ENCODE results near the gene PCNP. TPM values are rescaled to one million over a fixed set of nuclear protein-coding genes. Genes with fewer than 3 reads are reported as not detected.

PCNP gene
- total and polyA plus RNA-seq, 9 of the 15 experiments (the other 6 are each of a cell fraction or from before 2014, with no cell fraction given) = 54.3 to 170 (median 150) TPM

DNA sequence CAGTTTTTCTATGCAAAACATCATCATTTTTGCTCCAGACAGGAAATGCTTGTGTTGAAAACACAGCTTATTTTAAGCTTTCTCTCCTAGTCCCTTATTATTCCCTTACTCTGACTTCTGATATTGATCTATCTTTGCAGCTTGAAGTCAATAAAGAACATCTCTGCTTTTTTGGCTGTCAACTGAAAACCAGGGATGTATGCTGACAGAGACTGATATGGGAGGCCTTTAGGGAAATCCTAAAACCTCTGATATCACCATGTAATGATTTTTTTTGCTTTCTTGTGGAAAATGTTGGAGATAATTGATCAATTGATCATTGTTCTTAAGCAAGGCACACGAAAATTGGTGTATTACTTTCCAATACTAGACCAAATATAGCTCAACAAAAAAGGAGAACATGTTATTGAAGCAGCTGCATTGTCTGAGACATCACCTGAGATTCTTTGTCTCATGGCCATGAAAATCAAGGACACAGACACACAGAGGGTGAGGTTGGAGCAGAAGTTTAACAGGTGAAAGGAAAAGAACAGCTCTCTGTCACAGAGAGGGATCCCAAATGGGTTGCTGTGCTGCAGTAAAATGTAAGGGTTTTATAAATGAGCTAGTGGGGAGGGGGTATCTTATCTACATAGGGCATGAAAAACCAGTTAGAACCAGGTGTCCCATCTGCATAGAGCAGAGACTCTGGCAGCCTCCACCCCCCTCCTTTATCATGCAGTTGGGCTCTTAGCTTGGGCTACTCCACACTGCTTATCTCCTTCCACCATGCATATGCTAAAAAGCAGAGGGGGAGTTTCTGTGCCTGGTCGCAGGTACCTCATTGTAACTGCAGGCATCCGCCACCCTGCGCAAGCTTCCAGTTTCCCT, 43.9 kb upstream of the PCNP start (continued):
- TF ChIP-seq, protein P1, sequence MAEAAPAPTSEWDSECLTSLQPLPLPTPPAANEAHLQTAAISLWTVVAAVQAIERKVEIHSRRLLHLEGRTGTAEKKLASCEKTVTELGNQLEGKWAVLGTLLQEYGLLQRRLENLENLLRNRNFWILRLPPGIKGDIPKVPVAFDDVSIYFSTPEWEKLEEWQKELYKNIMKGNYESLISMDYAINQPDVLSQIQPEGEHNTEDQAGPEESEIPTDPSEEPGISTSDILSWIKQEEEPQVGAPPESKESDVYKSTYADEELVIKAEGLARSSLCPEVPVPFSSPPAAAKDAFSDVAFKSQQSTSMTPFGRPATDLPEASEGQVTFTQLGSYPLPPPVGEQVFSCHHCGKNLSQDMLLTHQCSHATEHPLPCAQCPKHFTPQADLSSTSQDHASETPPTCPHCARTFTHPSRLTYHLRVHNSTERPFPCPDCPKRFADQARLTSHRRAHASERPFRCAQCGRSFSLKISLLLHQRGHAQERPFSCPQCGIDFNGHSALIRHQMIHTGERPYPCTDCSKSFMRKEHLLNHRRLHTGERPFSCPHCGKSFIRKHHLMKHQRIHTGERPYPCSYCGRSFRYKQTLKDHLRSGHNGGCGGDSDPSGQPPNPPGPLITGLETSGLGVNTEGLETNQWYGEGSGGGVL (CRISPR knock-in tag; IDR thresholded peaks at IDR 0.05) = no peak
- TF ChIP-seq TFAM (CRISPR knock-in tag; conservative IDR thresholded peaks at IDR 0.05) (no peak), RFX5 (IDR thresholded peaks at IDR 0.05; ENCODE audit: low read depth, low read length) (no peak), CGGBP1 (CRISPR knock-in tag; IDR thresholded peaks at IDR 0.05) (no peak), RFX7 (CRISPR knock-in tag; IDR thresholded peaks at IDR 0.05) (no peak), ETS2 (tag; IDR thresholded peaks at IDR 0.05; ENCODE audit: borderline replicate concordance, poor library complexity, severe bottlenecking) (no peak), ZNF75A (CRISPR knock-in tag; IDR thresholded peaks at IDR 0.05) (no peak), KDM1A (IDR thresholded peaks at IDR 0.05) (peak; percentile 80 to 87), ZBTB8A (IDR thresholded peaks at IDR 0.05; ENCODE audit: partially characterized antibody) (no peak), ARNT (IDR thresholded peaks at IDR 0.05) (peak; percentile 77; a peak in 1 of 4 replicates), ZNF785 (CRISPR knock-in tag; IDR thresholded peaks at IDR 0.05) (no peak), MEF2A (IDR thresholded peaks at IDR 0.05; ENCODE audit: control insufficient read depth, low read depth, low read length) (no peak), PURB (CRISPR knock-in tag; IDR thresholded peaks at IDR 0.05; ENCODE audit: low read depth) (no peak), NFE2 (IDR thresholded peaks at IDR 0.05; ENCODE audit: low read depth) (0 out of 2 replicates have a peak, but pooled peaks have one; percentile 17)
- TF ChIP-seq, protein P2, sequence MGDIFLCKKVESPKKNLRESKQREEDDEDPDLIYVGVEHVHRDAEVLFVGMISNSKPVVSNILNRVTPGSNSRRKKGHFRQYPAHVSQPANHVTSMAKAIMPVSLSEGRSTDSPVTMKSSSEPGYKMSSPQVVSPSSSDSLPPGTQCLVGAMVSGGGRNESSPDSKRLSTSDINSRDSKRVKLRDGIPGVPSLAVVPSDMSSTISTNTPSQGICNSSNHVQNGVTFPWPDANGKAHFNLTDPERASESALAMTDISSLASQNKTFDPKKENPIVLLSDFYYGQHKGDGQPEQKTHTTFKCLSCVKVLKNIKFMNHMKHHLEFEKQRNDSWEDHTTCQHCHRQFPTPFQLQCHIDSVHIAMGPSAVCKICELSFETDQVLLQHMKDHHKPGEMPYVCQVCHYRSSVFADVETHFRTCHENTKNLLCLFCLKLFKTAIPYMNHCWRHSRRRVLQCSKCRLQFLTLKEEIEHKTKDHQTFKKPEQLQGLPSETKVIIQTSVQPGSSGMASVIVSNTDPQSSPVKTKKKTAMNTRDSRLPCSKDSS (IDR thresholded peaks at IDR 0.05; ENCODE audit: low read depth, partially characterized antibody) = peak; percentile 51
- TF ChIP-seq, protein P3, sequence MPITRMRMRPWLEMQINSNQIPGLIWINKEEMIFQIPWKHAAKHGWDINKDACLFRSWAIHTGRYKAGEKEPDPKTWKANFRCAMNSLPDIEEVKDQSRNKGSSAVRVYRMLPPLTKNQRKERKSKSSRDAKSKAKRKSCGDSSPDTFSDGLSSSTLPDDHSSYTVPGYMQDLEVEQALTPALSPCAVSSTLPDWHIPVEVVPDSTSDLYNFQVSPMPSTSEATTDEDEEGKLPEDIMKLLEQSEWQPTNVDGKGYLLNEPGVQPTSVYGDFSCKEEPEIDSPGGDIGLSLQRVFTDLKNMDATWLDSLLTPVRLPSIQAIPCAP (CRISPR knock-in tag; IDR thresholded peaks at IDR 0.05; ENCODE audit: borderline replicate concordance) = no peak
- TF ChIP-seq, protein P4, sequence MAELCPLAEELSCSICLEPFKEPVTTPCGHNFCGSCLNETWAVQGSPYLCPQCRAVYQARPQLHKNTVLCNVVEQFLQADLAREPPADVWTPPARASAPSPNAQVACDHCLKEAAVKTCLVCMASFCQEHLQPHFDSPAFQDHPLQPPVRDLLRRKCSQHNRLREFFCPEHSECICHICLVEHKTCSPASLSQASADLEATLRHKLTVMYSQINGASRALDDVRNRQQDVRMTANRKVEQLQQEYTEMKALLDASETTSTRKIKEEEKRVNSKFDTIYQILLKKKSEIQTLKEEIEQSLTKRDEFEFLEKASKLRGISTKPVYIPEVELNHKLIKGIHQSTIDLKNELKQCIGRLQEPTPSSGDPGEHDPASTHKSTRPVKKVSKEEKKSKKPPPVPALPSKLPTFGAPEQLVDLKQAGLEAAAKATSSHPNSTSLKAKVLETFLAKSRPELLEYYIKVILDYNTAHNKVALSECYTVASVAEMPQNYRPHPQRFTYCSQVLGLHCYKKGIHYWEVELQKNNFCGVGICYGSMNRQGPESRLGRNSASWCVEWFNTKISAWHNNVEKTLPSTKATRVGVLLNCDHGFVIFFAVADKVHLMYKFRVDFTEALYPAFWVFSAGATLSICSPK (IDR thresholded peaks at IDR 0.05; ENCODE audit: borderline replicate concordance) = no peak
- TF ChIP-seq, protein P5, sequence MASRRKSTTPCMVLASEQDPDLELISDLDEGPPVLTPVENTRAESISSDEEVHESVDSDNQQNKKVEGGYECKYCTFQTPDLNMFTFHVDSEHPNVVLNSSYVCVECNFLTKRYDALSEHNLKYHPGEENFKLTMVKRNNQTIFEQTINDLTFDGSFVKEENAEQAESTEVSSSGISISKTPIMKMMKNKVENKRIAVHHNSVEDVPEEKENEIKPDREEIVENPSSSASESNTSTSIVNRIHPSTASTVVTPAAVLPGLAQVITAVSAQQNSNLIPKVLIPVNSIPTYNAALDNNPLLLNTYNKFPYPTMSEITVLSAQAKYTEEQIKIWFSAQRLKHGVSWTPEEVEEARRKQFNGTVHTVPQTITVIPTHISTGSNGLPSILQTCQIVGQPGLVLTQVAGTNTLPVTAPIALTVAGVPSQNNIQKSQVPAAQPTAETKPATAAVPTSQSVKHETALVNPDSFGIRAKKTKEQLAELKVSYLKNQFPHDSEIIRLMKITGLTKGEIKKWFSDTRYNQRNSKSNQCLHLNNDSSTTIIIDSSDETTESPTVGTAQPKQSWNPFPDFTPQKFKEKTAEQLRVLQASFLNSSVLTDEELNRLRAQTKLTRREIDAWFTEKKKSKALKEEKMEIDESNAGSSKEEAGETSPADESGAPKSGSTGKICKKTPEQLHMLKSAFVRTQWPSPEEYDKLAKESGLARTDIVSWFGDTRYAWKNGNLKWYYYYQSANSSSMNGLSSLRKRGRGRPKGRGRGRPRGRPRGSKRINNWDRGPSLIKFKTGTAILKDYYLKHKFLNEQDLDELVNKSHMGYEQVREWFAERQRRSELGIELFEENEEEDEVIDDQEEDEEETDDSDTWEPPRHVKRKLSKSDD (conservative IDR thresholded peaks at IDR 0.05; ENCODE audit: low read length) = 0 out of 2 replicates have a peak, but pooled peaks have one; percentile 40

Data from K562 (cell line).